ENCODE data around the gene CREB3L2. TPM values are rescaled to one million over a fixed set of nuclear protein-coding genes. Genes with fewer than 3 reads are reported as not detected.

Gene CREB3L2
- total and polyA plus RNA-seq, 4 experiments from 2014 or later = 6.8 to 41.3 (median 28.3) TPM

- Histone ChIP-seq H3K4me1 (ENCODE audit: insufficient read depth, low read length) (peaks cover 10% of the 10 kb centered on the region), H3K27me3 (ENCODE audit: insufficient read depth, low read length) (no peaks in the 10 kb centered on the region), H3K9me3 (ENCODE audit: control insufficient read depth in 1 of 2, low read length in 2 of 2) (no peaks in the 10 kb centered on the region), H3K27ac (ENCODE audit: low read depth, low read length) (no peak overlapping the region), H3K36me3 (ENCODE audit: insufficient read depth, low read length) (no peaks in the 10 kb centered on the region), H3K4me3 (ENCODE audit: low read length in 2 of 2) (no peak overlapping the region)
- Mint-ChIP-seq H3K9me3 (no peaks in the 10 kb centered on the region), H3K27me3 (no peaks in the 10 kb centered on the region), H3K4me1 (peaks cover 11 to 51% (median 25%) of the 10 kb centered on the region in 4 donors), H3K4me3 (no peak overlapping the region), H3K27ac (peak overlapping the region in 1 of 7 donors; percentile 48), H3K36me3 (peaks cover 5 to 18% of the 10 kb centered on the region in 2 donors)
- DNase-seq = no peak
- POLR2A ChIA-PET (ENCODE audit: partially characterized antibody) = no interaction called here
- CTCF ChIA-PET (ENCODE audit: partially characterized antibody) = interaction anchor here (1.2 to 1.6 kb wide), 3 partner anchors 18 to 54 kb away, joined by 3 to 4 read pairs (median 3); no protein-coding TSS in a partner anchor
- intact Hi-C loops (cut with micrococcal nuclease) = no loop called here
Measured at GRCh38 chr7:137953043-137953664, 48.7 kb downstream of the CREB3L2 start.

- no peak overlapping the region for H3K4me3 Mint-ChIP-seq
- H3K36me3 Mint-ChIP-seq = peaks cover 5 to 18% of the 10 kb centered on the region in 2 donors
- Histone ChIP-seq H3K36me3 (ENCODE audit: insufficient read depth, low read length) (no peaks in the 10 kb centered on the region), H3K27ac (ENCODE audit: low read depth, low read length) (no peak overlapping the region), H3K9me3 (ENCODE audit: control insufficient read depth in 1 of 2, low read length in 2 of 2) (no peaks in the 10 kb centered on the region), H3K27me3 (ENCODE audit: insufficient read depth, low read length) (no peaks in the 10 kb centered on the region), H3K4me1 (ENCODE audit: insufficient read depth, low read length) (peaks cover 10% of the 10 kb centered on the region), H3K4me3 (ENCODE audit: low read length in 2 of 2) (no peak overlapping the region)
- POLR2A ChIA-PET (ENCODE audit: partially characterized antibody) = no interaction called here
- H3K4me1 Mint-ChIP-seq = peaks cover 13 to 56% (median 31%) of the 10 kb centered on the region in 4 donors
- intact Hi-C loops (cut with micrococcal nuclease) = no loop called here
- no peaks in the 10 kb centered on the region for H3K27me3 Mint-ChIP-seq
- CTCF ChIA-PET (ENCODE audit: partially characterized antibody) = interaction anchor here (1.2 to 1.6 kb wide), 2 partner anchors 48 to 53 kb away, joined by 3 to 4 read pairs; no protein-coding TSS in a partner anchor
- H3K27ac Mint-ChIP-seq = no peak overlapping the region
- no peak for DNase-seq
- no peaks in the 10 kb centered on the region for H3K9me3 Mint-ChIP-seq
Measured at GRCh38 chr7:137952426-137952805, 49.5 kb downstream of the CREB3L2 start.

- DNase-seq = no peak
- no peaks in the 10 kb centered on the region for H3K27me3 ChIP-seq (ENCODE audit: insufficient read depth, low read length)
- ChIA-PET CTCF (ENCODE audit: partially characterized antibody) (no interaction called here), POLR2A (ENCODE audit: partially characterized antibody) (no interaction called here)
- H3K4me1 ChIP-seq (ENCODE audit: insufficient read depth, low read length) = peaks cover 10% of the 10 kb centered on the region
- H3K4me3 ChIP-seq (ENCODE audit: low read length in 2 of 2) = no peak overlapping the region
- Mint-ChIP-seq H3K36me3 (peaks cover 0 to 13% of the 10 kb centered on the region in 2 donors), H3K4me1 (peaks cover 13 to 56% (median 31%) of the 10 kb centered on the region in 4 donors), H3K9me3 (no peaks in the 10 kb centered on the region), H3K27ac (peak overlapping the region in 1 of 7 donors; percentile 27), H3K4me3 (no peak overlapping the region), H3K27me3 (no peaks in the 10 kb centered on the region)
- H3K27ac ChIP-seq (ENCODE audit: low read depth, low read length) = no peak overlapping the region
- H3K9me3 ChIP-seq (ENCODE audit: control insufficient read depth in 1 of 2, low read length in 2 of 2) = no peaks in the 10 kb centered on the region
- intact Hi-C loops (cut with micrococcal nuclease) = no loop called here
- no peaks in the 10 kb centered on the region for H3K36me3 ChIP-seq (ENCODE audit: insufficient read depth, low read length)
Measured at GRCh38 chr7:137951700-137952425, 50.0 kb downstream of the CREB3L2 start.

GRCh38 chr7:137950967-137951366 is 50.9 kb downstream of the CREB3L2 start:
- ChIA-PET CTCF (ENCODE audit: partially characterized antibody) (interaction anchor here (1.5 kb wide), 1 partner anchor 49 kb away, joined by 3 read pairs; no protein-coding TSS in a partner anchor), POLR2A (ENCODE audit: partially characterized antibody) (no interaction called here)
- DNase-seq = no peak
- H3K36me3 ChIP-seq (ENCODE audit: insufficient read depth, low read length) = no peaks in the 10 kb centered on the region
- no peak overlapping the region for H3K4me3 ChIP-seq (ENCODE audit: low read length in 2 of 2)
- H3K4me1 ChIP-seq (ENCODE audit: insufficient read depth, low read length) = peaks cover 10% of the 10 kb centered on the region
- no peaks in the 10 kb centered on the region for H3K9me3 Mint-ChIP-seq
- peaks cover 13 to 56% (median 31%) of the 10 kb centered on the region in 4 donors for H3K4me1 Mint-ChIP-seq
- H3K9me3 ChIP-seq (ENCODE audit: control insufficient read depth in 1 of 2, low read length in 2 of 2) = no peaks in the 10 kb centered on the region
- H3K36me3 Mint-ChIP-seq = peaks cover 2 to 8% of the 10 kb centered on the region in 2 donors
- no peak overlapping the region for H3K27ac ChIP-seq (ENCODE audit: low read depth, low read length)
- intact Hi-C loops (cut with micrococcal nuclease) = no loop called here
- no peaks in the 10 kb centered on the region for H3K27me3 Mint-ChIP-seq
- peak overlapping the region in 1 of 7 donors; percentile 13 for H3K27ac Mint-ChIP-seq
- no peak overlapping the region for H3K4me3 Mint-ChIP-seq
- H3K27me3 ChIP-seq (ENCODE audit: insufficient read depth, low read length) = no peaks in the 10 kb centered on the region

GRCh38 chr7:137950263-137950621 is 51.6 kb downstream of the CREB3L2 start:
- POLR2A ChIA-PET (ENCODE audit: partially characterized antibody) = no interaction called here
- no peaks in the 10 kb centered on the region for H3K36me3 ChIP-seq (ENCODE audit: insufficient read depth, low read length)
- intact Hi-C loops (cut with micrococcal nuclease) = no loop called here

GRCh38 chr7:137949416-137950262 is 52.2 kb downstream of the CREB3L2 start:
- Mint-ChIP-seq H3K4me3 (peak overlapping the region in 1 of 8 donors; percentile 11), H3K36me3 (peaks cover 3 to 8% of the 10 kb centered on the region in 2 donors), H3K27me3 (no peaks in the 10 kb centered on the region), H3K9me3 (no peaks in the 10 kb centered on the region), H3K4me1 (peaks cover 12 to 50% (median 31%) of the 10 kb centered on the region in 4 donors), H3K27ac (peak overlapping the region in 1 of 7 donors; percentile 39)
- H3K36me3 ChIP-seq (ENCODE audit: insufficient read depth, low read length) = no peaks in the 10 kb centered on the region
- H3K4me3 ChIP-seq (ENCODE audit: low read length in 2 of 2) = no peak overlapping the region
- intact Hi-C loops (cut with micrococcal nuclease) = no loop called here
- H3K27me3 ChIP-seq (ENCODE audit: insufficient read depth, low read length) = no peaks in the 10 kb centered on the region
- H3K9me3 ChIP-seq (ENCODE audit: control insufficient read depth in 1 of 2, low read length in 2 of 2) = no peaks in the 10 kb centered on the region
- H3K27ac ChIP-seq (ENCODE audit: low read depth, low read length) = no peak overlapping the region
- H3K4me1 ChIP-seq (ENCODE audit: insufficient read depth, low read length) = peaks cover 10% of the 10 kb centered on the region
- ChIA-PET POLR2A (ENCODE audit: partially characterized antibody) (no interaction called here), CTCF (ENCODE audit: partially characterized antibody) (interaction anchor here (0.8 to 1.5 kb wide), 3 partner anchors 45 to 53 kb away, joined by 3 to 4 read pairs (median 4); partner anchors contain the start of gene CREB3L2)
- DNase-seq = no peak

More at GRCh38 chr7:137950263-137950621, 51.6 kb downstream of the CREB3L2 start:
- Mint-ChIP-seq H3K4me1 (peaks cover 12 to 56% (median 31%) of the 10 kb centered on the region in 4 donors), H3K27ac (no peak overlapping the region), H3K27me3 (no peaks in the 10 kb centered on the region), H3K9me3 (no peaks in the 10 kb centered on the region), H3K4me3 (peak overlapping the region in 1 of 8 donors; percentile 11), H3K36me3 (peaks cover 3 to 8% of the 10 kb centered on the region in 2 donors)
- Histone ChIP-seq H3K27ac (ENCODE audit: low read depth, low read length) (no peak overlapping the region), H3K9me3 (ENCODE audit: control insufficient read depth in 1 of 2, low read length in 2 of 2) (no peaks in the 10 kb centered on the region), H3K27me3 (ENCODE audit: insufficient read depth, low read length) (no peaks in the 10 kb centered on the region), H3K4me3 (ENCODE audit: low read length in 2 of 2) (no peak overlapping the region), H3K4me1 (ENCODE audit: insufficient read depth, low read length) (peaks cover 10% of the 10 kb centered on the region)
- CTCF ChIA-PET (ENCODE audit: partially characterized antibody) = interaction anchor here (0.8 to 1.5 kb wide), 3 partner anchors 46 to 52 kb away, joined by 3 to 4 read pairs (median 4); partner anchors contain the start of gene CREB3L2
- no peak for DNase-seq
